Cardiac muscle cell (in vitro differentiated cells and primary cell): ENCODE data around the gene SLC27A3. TPM values are rescaled to one million over a fixed set of nuclear protein-coding genes. Genes with fewer than 3 reads are reported as not detected.
A peak's percentile ranks its signal among the peaks of the same experiment; 100 is the strongest.

Experiments
- DNase-seq, 2 donors: peaks; one replicate each; pipeline versions ENCODE4 v3.0.0 to v3.0.0-alpha.2; 2010 to 2017; ENCODE audit warnings: low read depth in 1 of 2, low spot score in 1 of 2
- H3K27ac ChIP-seq: fragments of 200-600 bp; sonication (generic); 2 replicates; pipeline ENCODE4 v1.5.1; 2016
- H3K27me3 ChIP-seq: fragments of 200-600 bp; sonication (generic); 2 replicates; pipeline ENCODE4 v1.6.0; 2016; ENCODE audit warnings: control low read depth
- H3K36me3 ChIP-seq: fragments of 200-600 bp; sonication (generic); 2 replicates; pipeline ENCODE4 v1.5.1; 2016; ENCODE audit warnings: control low read depth
- H3K4me1 ChIP-seq: fragments of 200-600 bp; sonication (generic); 2 replicates; pipeline ENCODE4 v1.8.1; 2017; ENCODE audit warnings: low read depth, mild to moderate bottlenecking, mixed run types
- H3K4me3 ChIP-seq: fragments of 200-600 bp; sonication (generic); 2 replicates; pipeline ENCODE4 v1.5.1; 2016; ENCODE audit warnings: mild to moderate bottlenecking
- H3K9me3 ChIP-seq: fragments of 200-600 bp; sonication (generic); 2 replicates; pipeline ENCODE4 v1.5.1; 2017; ENCODE audit warnings: low read depth, mild to moderate bottlenecking, control low read depth
- polyA plus RNA-seq: library from polyadenylated mRNA; unstranded; fragments of >200 nt; fragmentation: Nextera tagmentation; extraction: Ambion mirVana; gene quantifications from 2 replicates; pipeline ENCODE4 v1.2.1, GENCODE V29; 2016
- total RNA-seq: library from RNA; depleted of rRNA; stranded (reverse); fragments of >200 nt; gene quantifications from 2 replicates; pipeline ENCODE4 v1.2.3, GENCODE V29; 2016
- TF ChIP-seq, protein P1 (sequence below): IDR thresholded peaks from 2 replicates; pipeline ENCODE4 v1.5.1; 2012; ENCODE audit warnings: low read depth, mild to moderate bottlenecking, low read length

The SLC27A3 gene
- total RNA-seq (20.7 and 27.7 TPM in 2 replicates), polyA plus RNA-seq (30.6 and 46.7 TPM in 2 replicates)

- peak within 1 kb of the TSS; percentile 71 for H3K4me3 ChIP-seq
- no peaks in the 10 kb centered on the region for H3K27me3 ChIP-seq
- H3K4me1 ChIP-seq = peaks cover 3% of the 10 kb centered on the region
- H3K36me3 ChIP-seq = peaks cover 17% of the 10 kb centered on the region
- H3K9me3 ChIP-seq = no peaks in the 10 kb centered on the region
- DNase-seq = peak; percentile 54 to 81
- TF ChIP-seq, protein P1, sequence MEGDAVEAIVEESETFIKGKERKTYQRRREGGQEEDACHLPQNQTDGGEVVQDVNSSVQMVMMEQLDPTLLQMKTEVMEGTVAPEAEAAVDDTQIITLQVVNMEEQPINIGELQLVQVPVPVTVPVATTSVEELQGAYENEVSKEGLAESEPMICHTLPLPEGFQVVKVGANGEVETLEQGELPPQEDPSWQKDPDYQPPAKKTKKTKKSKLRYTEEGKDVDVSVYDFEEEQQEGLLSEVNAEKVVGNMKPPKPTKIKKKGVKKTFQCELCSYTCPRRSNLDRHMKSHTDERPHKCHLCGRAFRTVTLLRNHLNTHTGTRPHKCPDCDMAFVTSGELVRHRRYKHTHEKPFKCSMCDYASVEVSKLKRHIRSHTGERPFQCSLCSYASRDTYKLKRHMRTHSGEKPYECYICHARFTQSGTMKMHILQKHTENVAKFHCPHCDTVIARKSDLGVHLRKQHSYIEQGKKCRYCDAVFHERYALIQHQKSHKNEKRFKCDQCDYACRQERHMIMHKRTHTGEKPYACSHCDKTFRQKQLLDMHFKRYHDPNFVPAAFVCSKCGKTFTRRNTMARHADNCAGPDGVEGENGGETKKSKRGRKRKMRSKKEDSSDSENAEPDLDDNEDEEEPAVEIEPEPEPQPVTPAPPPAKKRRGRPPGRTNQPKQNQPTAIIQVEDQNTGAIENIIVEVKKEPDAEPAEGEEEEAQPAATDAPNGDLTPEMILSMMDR = no peak
- H3K27ac ChIP-seq = peak within 1 kb of the TSS; percentile 61
These were observed at the start of gene SLC27A3 for GRCh38 chr1:153774780-153775457. Gene SLC27A3, plus strand, starts transcription at chr1:153775407. Its CDS starts 91 bp downstream, at chr1:153775498.

DNA sequence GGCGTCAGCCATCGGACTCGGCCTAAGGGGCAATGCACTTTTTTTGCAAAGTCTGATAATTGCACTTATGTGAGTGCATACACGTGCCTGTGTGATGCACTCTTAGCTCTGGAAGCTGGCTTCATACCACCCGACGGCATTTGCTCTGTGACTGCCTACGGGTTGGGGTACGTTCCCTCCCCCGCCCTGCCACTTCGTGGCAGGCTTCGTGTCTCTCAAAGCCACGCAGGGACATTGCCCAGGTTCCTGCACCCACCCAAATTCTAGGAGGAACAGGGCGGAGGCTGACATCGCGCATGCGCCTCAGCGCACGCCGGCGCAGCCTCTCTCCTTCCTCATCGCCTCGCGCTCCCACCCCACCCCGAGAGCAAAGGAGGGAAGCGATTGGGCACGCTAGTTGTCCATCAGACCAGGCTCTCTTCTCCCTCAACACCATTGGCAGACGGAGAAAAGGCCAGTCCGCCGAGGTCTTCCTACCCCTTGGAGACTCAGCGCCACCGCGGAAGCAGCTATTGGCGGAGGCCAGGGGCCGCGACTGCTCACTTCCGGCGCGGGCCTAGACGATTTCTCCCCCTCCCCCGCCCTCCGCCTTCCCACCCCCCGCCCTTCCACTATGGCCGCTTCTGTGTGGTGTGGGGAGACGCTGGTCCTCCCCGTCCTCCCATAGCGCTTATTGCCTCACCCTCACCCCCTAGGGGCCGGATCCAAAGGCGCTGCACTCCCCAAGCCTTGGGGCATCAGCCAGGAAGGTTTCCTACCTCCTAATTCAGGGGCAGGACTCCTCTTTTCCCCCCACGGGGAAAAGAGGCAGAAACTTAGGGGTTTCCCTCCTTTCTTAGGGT is 47.5 kb upstream of the SLC27A3 start, which contains the start of gene INTS3:
TSS of gene INTS3 (plus strand) at position 588 of the 842 bp plus-strand sequence. CDS start 585 bp downstream, outside the sequence.
- H3K27ac ChIP-seq = peak within 1 kb of the TSS; percentile 93
- DNase-seq = peak; percentile 100
- no peaks in the 10 kb centered on the region for H3K9me3 ChIP-seq
- H3K4me3 ChIP-seq = peak within 1 kb of the TSS; percentile 79
- H3K36me3 ChIP-seq = no peaks in the 10 kb centered on the region
- TF ChIP-seq, protein P1 = peak; percentile 10
- H3K27me3 ChIP-seq = no peaks in the 10 kb centered on the region
- H3K4me1 ChIP-seq = peaks cover 2% of the 10 kb centered on the region

DNA sequence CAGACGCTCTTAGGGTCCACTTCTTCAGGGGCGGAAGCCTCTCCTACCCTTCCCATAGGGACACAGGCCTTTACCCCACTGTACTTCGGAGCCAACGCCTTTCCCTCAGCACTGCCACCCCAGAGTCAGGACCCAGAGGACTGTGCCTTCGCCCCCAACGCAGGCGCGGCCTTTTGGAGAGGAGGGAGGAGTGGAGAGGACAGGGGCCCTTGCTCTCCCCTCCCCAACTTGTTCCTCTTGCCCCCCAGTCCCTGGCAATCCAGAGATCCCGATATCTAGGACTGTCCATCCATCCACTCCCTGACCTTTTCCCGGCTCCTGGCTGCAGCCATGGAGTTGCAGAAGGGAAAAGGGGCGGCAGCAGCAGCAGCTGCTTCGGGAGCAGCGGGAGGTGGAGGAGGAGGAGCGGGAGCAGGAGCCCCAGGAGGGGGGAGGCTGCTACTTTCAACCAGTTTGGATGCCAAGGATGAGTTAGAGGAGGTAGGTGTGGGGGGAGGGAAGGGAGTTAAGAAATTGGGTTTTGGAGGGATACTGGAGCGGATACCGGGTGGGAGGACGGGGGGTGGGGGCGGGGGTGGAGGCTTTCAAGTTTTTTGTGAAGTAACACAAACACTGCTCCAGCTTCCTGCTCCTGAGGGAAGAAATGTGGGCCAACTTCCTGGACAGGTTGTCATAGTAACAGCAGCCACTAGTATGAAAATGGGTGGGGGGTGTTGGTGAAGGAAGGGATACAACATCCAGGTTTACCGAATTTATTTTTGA is 46.7 kb upstream of the SLC27A3 start:
- Histone ChIP-seq H3K27ac (peak overlapping the region; percentile 93), H3K4me1 (peaks cover 2% of the 10 kb centered on the region), H3K36me3 (no peaks in the 10 kb centered on the region), H3K9me3 (no peaks in the 10 kb centered on the region), H3K4me3 (peak overlapping the region; percentile 79), H3K27me3 (no peaks in the 10 kb centered on the region)
- TF ChIP-seq, protein P1 = no peak
- DNase-seq = peak; percentile 55 to 71

GRCh38 chr1:153730468-153730988 is 44.7 kb upstream of the SLC27A3 start:
- TF ChIP-seq, protein P1 = no peak
- no peaks in the 10 kb centered on the region for H3K9me3 ChIP-seq
- H3K27ac ChIP-seq = no peak overlapping the region
- H3K36me3 ChIP-seq = no peaks in the 10 kb centered on the region
- no peak overlapping the region for H3K4me3 ChIP-seq
- no peaks in the 10 kb centered on the region for H3K27me3 ChIP-seq
- DNase-seq = no peak
- H3K4me1 ChIP-seq = peaks cover 2% of the 10 kb centered on the region

DNA sequence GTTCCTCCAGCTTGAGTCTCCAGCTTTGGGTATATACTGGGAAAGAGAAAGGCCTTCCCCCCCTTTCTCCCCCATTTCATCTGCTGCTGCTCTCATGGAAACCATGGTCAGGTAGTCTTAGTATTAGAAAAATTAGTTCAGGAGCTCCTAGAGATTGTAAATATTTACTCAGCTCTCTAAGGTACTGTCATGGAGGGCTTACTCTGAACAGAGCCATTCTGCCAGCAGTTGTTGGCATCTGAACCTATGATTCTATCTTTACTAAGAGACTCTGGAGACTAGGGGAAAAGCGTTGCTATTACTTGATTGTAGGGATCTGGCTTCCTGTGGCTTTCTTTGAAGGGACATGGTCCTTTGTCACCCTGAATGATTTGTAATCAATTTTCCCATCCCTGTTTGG is 41.2 kb upstream of the SLC27A3 start:
- TF ChIP-seq, protein P1 = no peak

More for the DNA sequence above, 41.2 kb upstream of the SLC27A3 start:
- Histone ChIP-seq H3K36me3 (no peaks in the 10 kb centered on the region), H3K9me3 (no peaks in the 10 kb centered on the region), H3K4me1 (no peaks in the 10 kb centered on the region), H3K27me3 (no peaks in the 10 kb centered on the region), H3K4me3 (no peak overlapping the region), H3K27ac (no peak overlapping the region)
- DNase-seq = no peak
